IPS-NIHi7 (cell line): ENCODE results near the gene LRRC43.
"Not testable (repeated sequence)": the region's sequence is repeated elsewhere in the genome, so short reads cannot be mapped to it uniquely, and the experiment has no call there.

Experiments
- DNase-seq: peaks from one replicate; pipeline ENCODE4 v3.0.0; 2012; ENCODE audit warnings: mixed read lengths; ENCODE audit errors: extremely low spot score

The LRRC43 gene

DNA sequence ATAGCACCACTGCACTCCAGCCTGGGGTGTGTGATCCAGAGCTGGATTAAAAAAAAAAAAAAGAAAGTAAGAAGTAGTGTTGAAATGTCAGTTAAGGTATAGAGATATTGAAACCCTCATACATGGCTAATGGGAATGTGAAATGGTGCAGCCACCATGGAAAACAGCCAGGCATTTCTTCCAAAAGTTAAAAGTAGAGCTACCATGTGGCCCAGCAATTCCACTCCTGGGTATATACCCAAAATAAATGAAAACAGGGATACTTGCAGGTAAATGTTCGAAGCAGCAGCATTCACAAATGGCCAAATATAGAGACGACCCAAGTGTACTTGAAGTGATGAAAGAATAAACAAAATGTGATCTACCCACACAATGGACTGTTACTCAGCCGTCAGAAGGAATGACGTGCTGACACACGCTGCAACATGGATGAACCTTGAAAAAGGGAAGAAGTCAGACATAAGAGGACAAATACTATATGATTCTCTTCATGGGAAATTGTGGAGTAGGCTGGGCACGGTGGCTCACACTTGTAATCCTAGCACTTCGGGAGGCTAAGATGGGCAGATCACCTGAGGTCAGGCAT, 24.1 kb upstream of the LRRC43 start:
- DNase-seq, result no peak

GRCh38 chr12:122159882-122160281, 23.0 kb upstream of the LRRC43 start:
- no peak for DNase-seq

- no peak for DNase-seq
Observed at GRCh38 chr12:122160761-122161160, 22.2 kb upstream of the LRRC43 start.

GRCh38 chr12:122161682-122162081, 21.2 kb upstream of the LRRC43 start:
- no peak for DNase-seq

DNA sequence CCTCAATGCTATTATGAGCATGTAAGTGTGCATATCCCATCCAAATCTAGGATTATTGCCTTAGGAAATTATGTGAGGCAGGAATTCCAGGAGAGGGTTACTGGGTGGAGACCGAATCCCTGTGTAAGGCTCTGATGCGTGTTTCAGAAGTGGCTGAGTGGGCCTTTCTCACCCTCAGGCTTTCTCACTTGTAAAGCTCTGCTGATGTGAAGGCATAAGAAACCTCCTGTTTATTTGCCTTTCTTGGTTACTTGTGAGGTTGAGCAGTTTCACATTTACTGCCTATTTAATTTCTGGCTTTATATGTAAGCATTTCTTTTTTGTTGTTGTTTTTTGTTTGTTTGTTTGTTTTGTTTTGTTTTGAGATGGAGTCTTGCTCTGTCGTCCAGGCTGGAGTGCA, 19.9 kb upstream of the LRRC43 start:
- DNase-seq, result no peak

GRCh38 chr12:122166422-122167349, 16.2 kb upstream of the LRRC43 start:
- DNase-seq, result peak; percentile 10

DNA sequence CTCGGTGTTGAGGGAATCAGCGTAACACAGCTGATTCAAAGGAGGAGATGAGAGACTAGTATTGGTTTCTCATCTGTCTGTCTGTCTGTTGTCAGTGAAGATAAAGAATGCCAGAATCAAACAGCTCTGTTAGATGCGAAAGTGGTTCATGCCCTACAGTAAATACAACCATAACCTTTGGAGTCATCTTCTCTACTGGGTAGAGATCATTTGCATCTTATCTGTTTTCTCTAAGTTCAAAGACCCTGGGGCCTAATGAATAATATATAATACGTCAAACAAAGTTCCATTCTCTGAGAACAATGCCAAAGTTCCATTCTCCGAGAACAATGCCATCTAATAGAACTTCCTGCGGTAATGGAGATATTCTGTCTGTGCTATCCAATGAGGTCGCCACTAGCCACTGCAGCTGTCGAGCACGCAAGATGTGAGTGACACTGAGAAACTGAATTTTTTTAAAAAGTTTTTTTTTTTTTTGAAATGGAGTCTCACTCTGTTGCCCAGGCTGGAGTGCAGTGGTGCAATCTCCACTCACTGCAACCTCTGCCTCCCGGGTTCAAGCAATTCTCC, 15.5 kb upstream of the LRRC43 start:
- DNase-seq, result no peak

GRCh38 chr12:122168492-122168891, 14.4 kb upstream of the LRRC43 start:
- DNase-seq, result no peak

DNA sequence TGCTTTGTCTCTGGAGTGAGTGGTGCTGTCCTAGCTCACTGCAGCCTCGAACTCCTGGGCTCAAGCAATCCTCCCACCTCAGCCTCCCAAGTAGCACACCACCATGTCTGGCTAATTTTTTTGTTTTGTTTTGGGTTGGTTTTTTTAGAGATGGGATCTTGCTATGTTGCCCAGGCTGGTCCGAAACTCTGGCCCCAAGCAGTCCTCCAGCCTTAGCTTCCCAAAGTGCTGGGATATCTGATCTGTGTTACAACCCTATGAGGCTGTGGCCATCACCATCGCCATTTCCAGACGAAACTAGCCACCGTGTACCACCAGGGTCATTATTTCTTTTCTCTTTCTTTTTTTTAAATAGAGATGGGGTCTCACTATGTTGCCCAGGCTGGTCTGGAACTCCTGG, 11.5 kb upstream of the LRRC43 start:
- no peak for DNase-seq

GRCh38 chr12:122172262-122172939, 10.5 kb upstream of the LRRC43 start:
- DNase-seq, result no peak

- no peak for DNase-seq
Observed at GRCh38 chr12:122174155-122174845, 8.6 kb upstream of the LRRC43 start, which contains the start of gene IL31. Gene IL31 (minus strand): TSS chr12:122174221. CDS start chr12:122174172, 49 bp downstream.

GRCh38 chr12:122176473-122176872, 6.5 kb upstream of the LRRC43 start:
- not testable (repeated sequence) for DNase-seq

DNA sequence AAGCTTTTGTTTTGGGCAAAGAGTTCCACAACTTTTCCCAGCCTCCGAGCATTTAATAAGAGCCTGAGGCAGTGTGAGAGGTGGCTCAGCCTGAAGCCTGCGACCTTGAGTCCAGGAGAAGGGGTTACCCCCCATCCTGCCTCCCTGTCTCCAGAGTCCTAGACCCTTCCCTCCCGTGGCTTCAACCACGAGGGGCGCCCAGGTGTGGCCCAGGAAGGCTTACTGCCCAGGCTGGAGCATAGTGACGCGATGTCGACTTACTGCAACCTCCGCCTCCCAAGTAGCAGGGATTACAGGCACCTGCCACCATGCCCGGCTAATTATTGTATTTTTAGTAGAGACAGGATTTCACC, 641 bp downstream of the LRRC43 start:
- no peak for DNase-seq

- DNase-seq, result no peak
Observed at GRCh38 chr12:122184517-122184916, 1.6 kb downstream of the LRRC43 start.

DNA sequence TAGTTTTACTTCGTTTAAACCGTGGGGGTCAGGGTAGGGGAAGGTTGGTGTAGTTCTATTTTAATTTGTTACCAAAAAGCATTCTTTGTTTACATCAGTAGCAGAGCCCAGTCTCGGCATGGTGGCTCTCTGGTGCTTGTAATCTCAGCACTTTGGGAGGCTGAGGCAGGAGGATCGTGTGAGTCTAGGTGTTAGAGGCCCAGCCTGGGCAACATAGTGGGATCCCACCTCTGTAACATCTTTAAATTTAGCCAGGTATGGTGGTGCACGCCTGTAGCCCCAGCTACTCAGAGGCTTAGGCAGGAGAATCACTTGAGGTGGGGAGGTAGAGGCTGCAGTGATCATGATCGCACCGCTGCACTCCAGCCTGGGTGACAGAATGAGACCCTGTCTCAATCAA, 2.2 kb downstream of the LRRC43 start:
- DNase-seq, result no peak

DNA sequence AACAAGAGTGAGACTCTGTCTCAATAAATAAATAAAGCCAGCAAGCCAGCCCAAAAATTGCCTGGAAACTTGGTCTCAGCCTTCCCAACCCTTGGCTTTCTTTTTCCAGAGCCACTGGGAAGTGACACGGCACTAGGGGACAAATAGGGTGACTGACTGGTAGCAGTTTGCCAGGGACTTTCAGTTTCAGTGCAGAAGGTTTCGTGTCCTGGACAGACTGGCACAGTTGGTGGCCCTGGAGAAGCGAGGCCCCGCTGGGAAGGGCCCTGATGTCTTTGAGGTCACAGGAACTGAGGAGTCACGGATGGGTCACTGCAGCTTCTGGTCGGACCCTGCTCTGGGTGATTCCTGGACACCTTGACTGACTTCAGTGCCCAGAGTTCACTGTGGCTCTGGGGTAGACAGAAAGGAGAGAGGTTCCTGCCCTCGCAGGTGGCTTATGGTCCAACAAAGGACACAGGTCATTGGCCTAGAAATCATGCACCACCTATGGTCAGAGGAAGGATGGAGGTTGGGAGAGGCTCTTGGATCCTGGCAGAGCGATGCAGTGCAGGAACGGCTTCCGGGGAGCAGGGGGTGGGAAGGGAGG, 2.7 kb downstream of the LRRC43 start:
- DNase-seq, result no peak

DNA sequence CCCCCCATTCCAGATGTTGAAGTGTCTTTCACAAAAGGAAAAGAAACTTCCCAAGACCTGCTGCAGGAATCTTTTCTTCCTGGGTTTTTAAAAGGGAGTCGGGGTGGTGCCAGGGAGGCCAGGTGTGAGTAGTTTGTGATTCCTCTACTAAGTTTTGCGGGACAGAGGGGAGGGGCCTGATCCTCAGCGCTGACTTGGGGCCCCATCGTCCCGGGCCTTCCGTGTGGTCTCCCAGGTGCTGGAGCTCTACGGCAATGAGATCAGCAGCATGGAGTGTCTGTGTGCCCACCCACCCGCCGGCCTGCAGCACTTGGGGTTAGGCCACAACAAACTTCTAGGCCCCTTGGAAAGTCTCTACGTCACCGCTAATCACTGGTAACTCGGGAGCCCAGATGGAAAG, 4.5 kb downstream of the LRRC43 start:
- no peak for DNase-seq

DNA sequence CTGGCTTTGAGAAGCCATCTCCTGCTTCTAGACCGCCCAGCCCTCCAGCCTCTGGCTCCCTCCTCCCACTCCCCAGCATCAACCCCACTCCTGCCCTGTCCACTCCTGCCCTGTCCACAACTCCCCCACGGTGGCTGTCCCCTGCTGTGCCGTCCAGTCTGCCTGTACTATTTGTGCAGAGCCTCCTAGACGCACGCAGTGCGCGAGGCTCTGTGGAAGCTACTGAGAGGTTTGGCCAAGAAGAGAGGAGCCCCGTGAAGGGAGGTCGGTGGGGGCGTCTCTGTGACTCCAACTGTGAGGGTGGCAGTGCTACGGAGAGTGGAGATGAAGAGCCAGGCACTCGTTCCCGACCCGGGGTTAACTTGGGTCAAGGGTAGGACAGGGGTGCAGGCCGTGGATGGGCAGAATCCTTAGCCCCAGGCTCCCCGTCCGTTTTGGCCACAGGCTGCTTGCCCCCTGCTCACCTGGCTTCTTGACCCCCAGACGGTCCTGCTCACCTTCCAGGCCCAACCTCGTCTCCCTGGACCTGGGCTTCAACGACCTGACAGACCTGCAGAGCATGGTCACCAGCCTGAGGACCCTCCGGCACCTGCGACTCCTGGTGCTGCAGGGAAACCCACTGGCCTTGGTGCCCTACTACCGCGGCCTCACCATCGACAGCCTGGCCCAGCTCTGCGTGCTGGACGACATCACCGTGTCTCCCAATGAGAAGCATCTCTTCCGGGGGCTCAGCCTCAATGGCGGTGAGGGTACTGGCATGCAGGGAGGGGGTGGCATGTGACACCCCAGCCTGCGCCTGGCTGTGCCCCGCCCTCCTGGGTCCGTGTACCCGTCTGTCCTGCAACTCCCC, 6.9 kb downstream of the LRRC43 start:
- DNase-seq, result no peak

- peak; percentile 89 for DNase-seq
Observed at GRCh38 chr12:122190842-122191668, 8.1 kb downstream of the LRRC43 start.

DNA sequence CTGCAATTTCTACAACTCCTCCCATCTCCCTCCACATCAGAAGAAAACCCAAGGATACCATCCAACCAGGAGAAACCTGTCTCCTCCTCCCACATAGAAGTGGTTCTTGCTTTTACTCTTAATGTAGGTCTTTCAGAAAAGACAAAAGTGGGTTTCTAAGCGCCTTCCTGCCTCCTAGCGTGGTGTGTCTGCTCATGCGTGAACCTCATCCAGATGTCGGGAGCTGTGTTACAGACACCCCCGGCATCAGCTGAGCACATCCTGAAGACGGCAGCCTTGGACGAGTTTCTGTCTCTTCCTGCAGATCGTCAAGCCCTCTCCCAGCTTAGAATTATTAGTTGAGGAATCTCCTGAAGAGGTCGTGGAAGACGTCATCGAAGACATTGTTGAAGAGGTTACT, 9.5 kb downstream of the LRRC43 start:
- no peak for DNase-seq
